IPS-18c (cell line): ENCODE data around the gene MKRN1.
A peak's percentile ranks its signal among the peaks of the same experiment; 100 is the strongest.
"Not testable (repeated sequence)": the region's sequence is repeated elsewhere in the genome, so short reads cannot be mapped to it uniquely, and the experiment has no call there.

ENCODE experiments used
- H3K4me3 ChIP-seq: 2 replicates; pipeline ENCODE4 v1.7.0; 2013; ENCODE audit warnings: low read depth, mild to moderate bottlenecking, low read length, moderate library complexity; ENCODE audit not compliant: insufficient read depth
- H3K9me3 ChIP-seq: one replicate; pipeline ENCODE4 v1.6.1; 2013; ENCODE audit warnings: mild to moderate bottlenecking, low read length, moderate library complexity; ENCODE audit not compliant: control insufficient read depth, insufficient read depth

Gene MKRN1

DNA sequence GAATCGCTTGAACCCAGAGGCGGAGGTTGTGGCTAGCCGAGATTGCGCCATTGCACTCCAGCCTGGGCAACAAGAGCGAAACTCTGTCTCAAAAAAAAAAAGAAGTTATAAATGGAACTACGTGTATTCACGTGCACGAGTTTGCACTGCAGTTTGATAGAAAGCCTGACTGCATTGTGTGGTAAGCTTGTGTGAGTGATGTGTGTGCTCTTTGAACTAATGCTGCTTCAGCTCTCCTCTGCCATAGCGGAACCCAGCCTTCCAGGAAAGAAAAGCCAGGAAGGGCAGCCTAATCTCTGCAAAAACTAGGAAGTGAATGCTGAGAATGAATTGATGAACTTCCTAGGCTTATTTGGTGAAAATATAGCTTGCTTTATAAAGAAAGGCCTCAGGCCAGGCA, 15.6 kb upstream of the MKRN1 start:
- no peaks in the 10 kb centered on the region for H3K9me3 ChIP-seq
- no peak overlapping the region for H3K4me3 ChIP-seq

DNA sequence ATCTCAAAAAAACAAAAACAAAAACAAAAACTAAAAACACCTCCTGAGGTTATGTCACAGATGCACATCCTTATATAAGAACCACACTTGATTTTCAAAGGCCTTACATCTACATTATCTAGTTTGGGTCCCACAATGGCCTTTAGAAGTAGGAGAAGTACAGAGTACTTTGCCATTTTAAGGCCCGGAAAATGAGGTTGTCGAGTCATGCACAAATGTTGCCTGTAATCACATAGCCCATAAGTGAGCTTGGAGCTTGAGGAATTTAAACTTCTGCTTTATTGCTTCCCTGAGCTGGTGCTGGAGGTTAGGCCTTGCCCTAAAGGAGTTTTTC, 9.7 kb upstream of the MKRN1 start:
- no peaks in the 10 kb centered on the region for H3K9me3 ChIP-seq

DNA sequence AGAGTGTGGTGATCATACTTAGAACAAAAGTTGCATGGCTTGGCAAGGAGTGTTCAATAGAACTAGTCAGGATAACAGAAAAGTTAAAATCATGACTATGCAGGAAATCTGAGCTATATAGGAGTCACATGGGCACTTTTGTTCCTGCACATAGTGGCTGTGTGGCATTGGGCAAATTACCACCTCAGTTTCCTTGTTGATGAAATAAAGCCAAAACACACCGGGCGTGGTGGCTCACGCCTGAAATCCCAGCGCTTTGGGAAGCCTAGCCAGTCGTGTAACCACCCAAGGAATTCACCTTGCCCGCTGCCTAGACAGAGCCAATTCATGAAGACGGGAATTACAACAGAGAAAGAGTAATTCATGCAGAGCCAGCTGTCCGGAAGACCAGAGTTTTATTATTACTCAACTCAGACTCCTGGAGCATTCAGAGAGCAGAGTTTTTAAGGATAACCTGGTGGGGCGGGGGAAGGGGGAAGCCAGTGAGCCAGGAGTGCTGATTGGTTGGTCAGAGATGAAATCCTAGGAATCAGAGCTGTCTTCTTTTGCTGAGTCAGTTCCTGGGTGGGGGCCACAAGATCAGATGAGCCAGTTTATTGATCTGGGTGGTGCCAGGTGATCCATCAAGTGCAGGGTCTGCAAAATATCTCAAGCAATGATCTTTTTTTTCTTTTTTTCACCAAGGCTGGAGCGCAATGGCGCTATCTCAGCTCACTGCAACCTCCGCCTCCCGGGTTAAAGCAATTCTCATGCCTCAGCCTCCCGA, 6.4 kb upstream of the MKRN1 start:
- no peak overlapping the region for H3K4me3 ChIP-seq
- no peaks in the 10 kb centered on the region for H3K9me3 ChIP-seq

More for the DNA sequence above, 9.7 kb upstream of the MKRN1 start:
- no peak overlapping the region for H3K4me3 ChIP-seq

DNA sequence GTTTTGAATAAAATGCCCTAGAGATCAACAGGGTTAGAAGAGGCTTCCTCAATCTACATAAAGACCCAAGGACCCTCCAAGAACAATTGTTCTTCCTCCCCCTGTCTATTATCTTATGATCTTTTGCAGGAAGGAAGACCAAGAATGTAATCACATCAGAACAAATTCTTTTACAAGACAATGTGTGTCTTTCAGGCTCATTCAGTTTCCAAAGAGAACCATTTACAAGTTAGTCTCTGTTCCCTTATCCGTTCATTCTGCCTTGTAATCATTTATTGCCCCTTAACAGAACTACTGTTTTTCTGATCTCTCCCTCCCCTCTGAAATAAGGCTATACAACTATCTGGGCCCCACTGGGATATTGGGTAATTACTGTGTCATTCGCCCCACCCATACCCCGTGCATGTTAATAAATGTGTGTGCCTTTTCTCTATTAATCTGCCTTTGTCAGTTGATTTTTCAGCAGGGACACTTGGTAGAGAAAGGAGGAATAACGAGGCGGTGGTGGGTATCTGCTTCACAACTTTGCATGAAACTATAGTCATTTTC, 5.7 kb upstream of the MKRN1 start:
- Histone ChIP-seq H3K9me3 (no peaks in the 10 kb centered on the region), H3K4me3 (no peak overlapping the region; the same call in 1 of the 2 replicates)

DNA sequence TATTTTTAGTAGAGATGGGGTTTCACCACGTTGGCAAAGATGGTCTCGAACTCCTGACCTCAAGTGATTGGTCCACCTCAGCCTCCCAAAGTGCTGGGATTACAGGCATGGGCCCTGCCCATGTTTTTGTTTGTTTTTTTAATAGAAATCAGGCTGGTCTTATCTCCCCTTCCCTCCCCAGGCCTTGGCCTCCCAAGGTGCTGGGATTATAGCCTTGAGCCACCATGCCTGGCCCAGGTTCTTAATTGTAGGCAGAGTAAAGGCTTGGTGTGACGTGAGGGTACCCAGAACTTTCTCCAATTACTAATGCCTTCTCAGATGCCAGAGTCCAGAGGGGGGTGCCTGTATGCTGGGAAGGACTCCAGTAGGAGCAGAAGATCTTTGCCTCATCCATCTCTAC, 5.2 kb upstream of the MKRN1 start:
- Histone ChIP-seq H3K9me3 (no peaks in the 10 kb centered on the region), H3K4me3 (no peak overlapping the region; the same call in 1 of the 2 replicates)

DNA sequence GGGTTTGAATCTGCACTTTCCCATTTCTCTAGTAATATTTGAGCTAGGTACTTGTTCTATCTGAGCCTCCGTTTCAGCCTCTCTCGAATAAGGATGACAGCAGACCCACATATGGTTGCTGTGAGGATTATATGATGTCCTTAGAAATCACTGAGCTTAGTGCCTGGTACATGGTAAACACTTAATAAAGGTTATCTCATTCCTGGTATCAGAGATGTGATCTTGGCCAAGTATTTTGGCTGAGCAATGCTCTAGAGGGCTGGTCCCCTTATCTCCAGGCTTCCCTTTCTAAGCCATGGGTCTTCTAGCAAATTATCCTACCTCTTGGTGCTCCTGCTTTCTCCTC, 407 bp upstream of the MKRN1 start:
- peaks cover 2% of the 10 kb centered on the region for H3K9me3 ChIP-seq
- peak overlapping the region; percentile 97 for H3K4me3 ChIP-seq

DNA sequence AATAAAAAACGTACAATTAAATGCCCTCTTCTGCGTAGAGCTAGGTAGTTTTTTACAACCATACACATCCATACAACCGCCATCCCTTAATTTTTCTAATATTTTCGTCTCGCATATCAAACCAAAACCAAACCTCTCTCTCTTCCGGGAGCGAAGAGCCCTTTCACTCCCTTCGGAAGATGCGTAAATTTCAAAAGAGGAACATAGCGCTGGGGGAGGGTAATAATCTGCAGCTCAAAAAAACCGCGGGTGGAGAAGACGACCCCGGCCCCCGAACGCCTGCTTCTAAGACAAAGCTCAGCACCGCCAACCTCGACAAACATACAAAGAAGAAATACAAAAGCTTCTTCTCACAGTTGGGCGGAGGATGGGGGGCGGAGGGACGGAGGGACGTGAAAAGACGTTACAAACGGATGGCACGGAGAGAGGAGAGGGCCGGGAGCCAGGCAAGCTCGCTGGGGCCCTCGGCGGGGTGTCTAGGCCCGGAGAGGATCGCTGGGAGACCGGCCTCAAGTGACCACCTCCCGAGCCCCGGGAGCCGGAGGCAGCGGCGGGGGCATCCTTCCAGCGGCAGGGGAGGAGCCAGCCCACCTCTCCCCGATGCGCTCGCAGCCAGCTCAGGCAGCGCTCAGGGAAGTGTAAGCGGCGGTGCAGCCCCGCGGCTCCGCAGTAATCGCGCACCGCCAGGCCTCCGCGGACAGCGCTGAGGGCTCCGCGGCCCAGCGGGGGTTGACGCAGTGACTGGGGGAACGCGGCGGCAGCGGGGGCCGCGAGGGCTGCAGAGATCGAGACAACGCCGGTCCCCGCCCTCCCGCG, 851 bp downstream of the MKRN1 start:
- H3K9me3 ChIP-seq = peaks cover 2% of the 10 kb centered on the region
- peak overlapping the region; percentile 97 for H3K4me3 ChIP-seq

DNA sequence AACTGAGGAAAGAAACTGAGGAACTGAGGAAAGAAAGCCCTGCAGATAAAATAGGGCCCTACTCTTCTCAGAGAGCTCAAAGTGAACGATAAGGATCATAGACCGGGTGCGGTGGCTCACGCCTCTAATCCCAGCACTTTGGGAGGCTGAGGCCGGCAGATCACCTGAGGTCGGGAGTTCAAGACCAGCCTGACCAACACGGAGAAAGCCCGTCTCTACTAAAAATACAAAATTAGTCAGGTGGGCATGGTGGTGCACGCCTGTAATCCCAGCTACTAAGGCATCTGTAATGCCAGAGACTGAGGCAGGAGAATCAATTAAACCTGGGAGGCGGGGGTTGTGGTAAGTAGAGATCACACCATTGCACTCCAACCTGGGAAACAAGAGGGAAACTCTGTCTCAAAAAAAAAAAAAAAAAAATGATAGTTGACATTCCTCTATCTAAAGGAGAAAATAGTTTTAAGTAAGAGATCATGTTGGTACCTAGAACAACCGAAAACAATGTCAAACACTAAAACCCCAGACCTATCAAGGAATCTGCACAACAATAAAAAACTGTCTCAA, 2.5 kb downstream of the MKRN1 start:
- H3K4me3 ChIP-seq = no peak overlapping the region; the same call in 1 of the 2 replicates
- peaks cover 2% of the 10 kb centered on the region for H3K9me3 ChIP-seq

DNA sequence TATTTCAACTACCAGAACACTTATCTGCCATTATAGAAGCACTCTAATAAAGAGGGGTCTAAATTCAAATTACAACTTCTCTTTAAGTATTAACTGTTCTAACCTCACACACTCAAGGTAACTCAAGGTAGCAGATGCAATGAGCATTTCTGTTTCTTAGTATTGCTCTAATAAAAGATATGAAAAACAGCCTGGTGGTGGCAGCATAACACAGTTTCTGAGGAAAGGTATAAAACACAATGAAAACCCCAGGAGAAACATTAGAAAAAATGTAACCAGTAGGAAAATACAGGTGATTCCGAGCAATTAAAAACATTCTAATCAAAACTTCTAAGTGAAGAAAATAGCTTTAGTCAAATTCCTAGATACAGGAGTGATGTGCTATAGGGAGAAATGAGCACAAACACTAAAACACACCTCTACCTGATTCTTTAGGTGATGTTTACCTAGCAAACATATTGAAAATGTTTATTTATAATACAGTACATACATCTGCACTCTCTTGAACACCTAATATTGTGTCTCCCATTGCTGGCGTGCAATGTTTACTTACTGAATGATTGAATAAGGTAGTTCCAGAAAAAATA, 3.5 kb downstream of the MKRN1 start:
- Histone ChIP-seq H3K9me3 (peaks cover 2% of the 10 kb centered on the region), H3K4me3 (no peak overlapping the region)

DNA sequence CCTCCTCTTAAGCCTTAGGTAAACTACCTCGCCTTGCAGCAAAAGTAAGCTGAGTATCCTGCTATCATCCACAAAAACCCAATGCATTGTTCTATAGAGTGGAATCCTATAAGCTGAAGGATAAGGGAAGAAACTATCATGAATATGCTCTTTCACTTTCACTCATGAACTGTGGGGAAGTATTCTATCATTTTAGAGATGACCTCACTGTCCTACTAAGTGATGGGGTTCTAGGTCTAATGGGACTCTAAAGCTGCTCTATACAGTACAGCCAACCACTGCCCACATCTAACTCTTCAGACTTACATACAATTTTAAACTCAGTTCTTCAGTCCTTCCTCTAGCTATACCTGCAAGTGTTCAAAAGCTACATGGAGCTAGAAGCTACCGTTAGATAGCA, 16.2 kb downstream of the MKRN1 start:
- H3K4me3 ChIP-seq = no peak overlapping the region
- H3K9me3 ChIP-seq = no peaks in the 10 kb centered on the region

DNA sequence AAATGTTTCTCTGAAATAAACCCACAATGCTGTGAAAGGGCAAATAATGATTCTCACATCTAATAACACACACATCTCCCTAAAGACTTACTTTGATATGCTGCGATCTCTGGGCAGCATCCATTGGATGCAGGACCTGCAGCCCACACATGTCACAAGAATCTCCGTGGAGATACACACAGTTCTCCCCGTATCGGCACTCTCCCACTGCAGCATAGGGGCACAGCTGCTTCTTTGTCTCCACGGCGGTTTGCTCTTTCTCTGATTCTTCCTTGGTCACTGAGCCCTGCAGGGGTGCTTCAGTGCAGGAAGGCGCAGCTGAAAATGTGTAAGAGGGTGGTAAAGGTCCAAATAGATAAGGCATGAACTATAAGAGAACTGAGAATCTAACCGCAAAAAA, 20.4 kb downstream of the MKRN1 start:
- H3K9me3 ChIP-seq = no peaks in the 10 kb centered on the region
- no peak overlapping the region for H3K4me3 ChIP-seq

DNA sequence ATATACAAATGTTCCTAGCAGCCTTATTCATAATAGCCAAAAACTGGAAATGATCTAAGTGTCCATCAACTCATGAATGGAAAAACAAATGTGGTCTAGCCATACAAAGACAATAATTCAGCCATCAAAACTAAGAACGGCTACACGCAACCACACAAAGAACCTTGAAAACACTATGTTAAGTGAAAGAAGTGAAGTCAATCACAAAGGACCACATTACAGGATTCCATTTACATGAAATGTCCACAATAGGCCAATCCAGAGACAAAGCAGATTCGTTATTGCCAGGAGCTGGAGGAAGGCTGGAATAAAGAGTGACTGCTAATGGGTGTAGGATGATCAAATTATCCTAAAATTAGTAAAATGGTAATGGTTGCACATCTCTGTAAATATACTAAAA, 21.1 kb downstream of the MKRN1 start:
- H3K9me3 ChIP-seq = no peaks in the 10 kb centered on the region
- no peak overlapping the region for H3K4me3 ChIP-seq

DNA sequence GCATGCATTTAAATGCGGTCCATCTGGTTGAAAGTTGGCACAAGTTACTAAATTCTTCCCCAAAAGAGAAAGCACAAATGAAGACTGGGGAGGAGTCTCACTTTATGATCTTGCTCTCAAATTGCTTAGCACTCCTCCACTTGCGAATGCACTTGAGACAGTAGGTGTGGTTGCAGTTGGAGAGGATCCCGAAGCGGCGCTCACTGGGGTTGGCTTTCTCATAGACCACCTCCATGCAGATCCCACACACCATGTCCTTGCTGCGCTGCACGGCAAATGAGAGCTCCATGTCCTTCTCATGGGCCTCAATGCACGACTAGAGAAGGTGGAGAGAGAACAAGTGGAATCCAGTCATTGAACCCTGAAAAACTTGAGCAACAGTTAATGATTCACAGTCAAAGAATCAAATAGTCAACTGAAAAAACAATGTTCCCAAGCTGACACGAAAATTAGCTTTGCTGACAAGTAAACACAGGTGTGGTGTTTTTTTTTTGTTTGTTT, 22.7 kb downstream of the MKRN1 start:
- H3K9me3 ChIP-seq = no peaks in the 10 kb centered on the region
- no peak overlapping the region for H3K4me3 ChIP-seq

DNA sequence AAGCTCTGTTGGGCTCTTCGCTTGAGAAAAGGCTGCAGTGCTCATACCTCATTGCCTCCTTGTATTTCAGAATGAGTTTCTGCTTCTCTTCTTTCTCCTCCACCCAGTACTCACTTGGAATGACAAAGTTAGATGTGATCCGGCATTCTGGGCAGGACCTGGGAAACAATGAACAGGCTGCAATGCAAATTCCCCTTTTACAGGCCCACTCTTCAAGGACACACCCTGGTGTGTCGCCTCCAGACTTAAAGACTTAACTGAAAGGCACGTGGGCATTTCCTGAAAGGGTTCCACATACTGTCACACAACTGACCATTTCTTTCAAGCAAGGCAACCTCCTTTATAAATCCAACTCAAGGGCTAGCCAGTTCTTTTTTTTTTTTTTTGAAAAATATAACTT, 23.6 kb downstream of the MKRN1 start:
- H3K9me3 ChIP-seq = no peaks in the 10 kb centered on the region
- H3K4me3 ChIP-seq = no peak overlapping the region

DNA sequence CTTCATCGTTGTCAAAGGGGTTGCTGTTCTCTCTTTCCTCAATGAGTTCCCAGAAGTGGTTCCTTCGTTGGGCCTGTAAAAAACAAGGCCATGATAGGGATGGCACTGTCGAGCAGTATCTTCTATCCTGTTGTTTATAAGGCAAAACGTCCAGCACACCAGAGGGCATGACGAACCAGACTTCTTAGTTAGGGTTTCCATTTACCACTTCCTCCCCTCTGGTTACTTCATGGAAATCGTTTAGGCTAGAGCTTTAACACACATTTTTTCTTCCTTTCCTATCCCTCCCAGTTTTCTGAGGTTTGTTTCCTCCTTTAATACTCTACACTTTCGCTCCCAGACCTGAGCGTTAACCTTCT, 24.7 kb downstream of the MKRN1 start:
- no peak overlapping the region for H3K4me3 ChIP-seq
- no peaks in the 10 kb centered on the region for H3K9me3 ChIP-seq

DNA sequence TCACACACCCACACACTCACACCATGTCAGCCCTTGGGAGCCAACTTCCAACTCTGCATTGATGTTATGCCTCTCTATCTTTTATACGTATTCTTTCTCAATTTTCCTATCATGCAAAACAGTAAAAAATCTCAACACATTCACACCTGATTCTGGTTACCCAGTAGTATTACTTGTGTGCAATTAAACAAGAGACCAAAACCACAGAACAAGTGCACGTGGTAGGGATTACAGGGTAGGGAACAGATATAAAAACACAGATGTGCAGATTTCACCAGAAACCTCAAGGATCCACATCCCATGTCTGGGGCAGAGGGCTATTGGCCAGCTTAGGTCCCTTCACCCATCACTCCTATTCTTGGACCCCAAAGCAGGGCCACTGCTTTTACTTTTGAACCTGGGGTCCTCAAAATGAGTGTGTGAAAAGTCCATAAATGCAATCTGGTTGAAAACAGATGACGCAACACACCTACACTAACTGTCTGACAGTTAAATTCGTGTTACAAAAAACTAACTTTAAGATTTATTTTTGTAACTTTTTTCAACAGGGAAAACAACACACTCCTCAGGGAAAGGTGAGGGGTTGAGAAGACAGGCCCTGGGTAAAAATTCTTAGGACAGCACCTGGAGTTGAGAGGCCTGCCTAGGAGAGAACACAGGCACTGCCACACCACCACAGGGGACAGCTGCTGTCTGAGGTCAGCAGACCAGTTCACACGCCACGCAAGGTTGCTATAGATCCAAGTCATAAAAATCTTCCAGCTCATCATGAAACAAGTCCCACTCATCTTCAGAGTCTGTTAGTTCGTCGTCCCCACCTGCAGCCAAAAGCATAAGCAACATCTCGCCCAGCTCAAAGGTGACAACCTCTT, 25.3 kb downstream of the MKRN1 start:
- H3K9me3 ChIP-seq = not testable (repeated sequence)

DNA sequence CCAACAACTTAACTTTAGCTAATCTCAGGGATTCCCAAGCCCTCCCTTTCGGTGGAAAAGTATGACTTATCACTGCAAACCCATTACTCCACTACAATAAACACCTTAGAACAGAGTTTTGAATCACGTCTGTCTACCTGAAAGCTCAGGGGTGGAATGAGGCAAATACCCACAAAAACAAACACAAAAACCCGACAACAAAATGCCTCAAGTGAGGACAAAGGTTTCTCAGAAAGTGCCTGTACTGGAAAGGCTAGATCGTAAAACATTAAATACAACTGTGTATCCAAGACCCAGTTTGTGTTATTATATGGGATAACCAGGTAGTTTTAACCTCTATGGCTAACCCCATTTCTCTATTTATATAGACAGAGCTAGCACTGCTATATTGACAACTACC, 26.0 kb downstream of the MKRN1 start:
- Histone ChIP-seq H3K4me3 (no peak overlapping the region), H3K9me3 (no peaks in the 10 kb centered on the region)

More for the DNA sequence above, 25.3 kb downstream of the MKRN1 start:
- not testable (repeated sequence) for H3K4me3 ChIP-seq
